Suprapubic skin (tissue), 4 donors: Measurements from ENCODE around the gene PRDM11.
A peak's percentile ranks its signal among the peaks of the same experiment; 100 is the strongest.

Experiments used
- CTCF ChIP-seq, 2 donors: fragments of 200-600 bp in 1 of 2; fragments of 450-650 bp in 1 of 2; sonication (generic) in 1 of 2; IDR thresholded peaks; one replicate each; pipeline ENCODE4 v1.5.1; 2016 to 2019; ENCODE audit warnings: antibody characterized with exemption in 2 of 2, mild to moderate bottlenecking in 1 of 2, moderate library complexity in 1 of 2
- EP300 ChIP-seq: sonication (generic); formaldehyde crosslinking; IDR thresholded peaks from one replicate; pipeline ENCODE4 v1.6.1; 2017; ENCODE audit warnings: antibody characterized with exemption
- POLR2A ChIP-seq, 2 donors: fragments of 450-650 bp; IDR thresholded peaks; one replicate each; pipeline ENCODE4 v1.6.1; 2017; ENCODE audit warnings: antibody characterized with exemption in 2 of 2, mild to moderate bottlenecking in 2 of 2, moderate library complexity in 2 of 2
- POLR2AphosphoS5 ChIP-seq, 3 donors: sonication (generic); formaldehyde crosslinking; IDR thresholded peaks; one replicate each; pipeline ENCODE4 v1.6.1; 2017; ENCODE audit warnings: antibody characterized with exemption in 3 of 3

- TF ChIP-seq CTCF (IDR thresholded peaks at IDR 0.05), result no peak
- no peak for TF ChIP-seq POLR2A (IDR thresholded peaks at IDR 0.05)
- peak in 1 of 3 donors; percentile 78 for TF ChIP-seq POLR2AphosphoS5 (IDR thresholded peaks at IDR 0.05)
- no peak for TF ChIP-seq EP300
Measured at GRCh38 chr11:45097721-45098493, 48.5 kb upstream of the PRDM11 start.
